DND-41 (cell line): Measurements from ENCODE around the gene CUBN.

Experiments used
- EZH2 ChIP-seq: IDR thresholded peaks from 3 replicates; pipeline ENCODE4 v1.6.1; 2012; ENCODE audit warnings: borderline replicate concordance, low read depth, mild to moderate bottlenecking, moderate library complexity, low read length, inconsistent platforms; ENCODE audit not compliant: severe bottlenecking
- TF ChIP-seq, protein P1 (sequence below): IDR thresholded peaks from 2 replicates; pipeline ENCODE4 v1.5.1; 2012; ENCODE audit warnings: borderline replicate concordance, low read length, moderate library complexity, mild to moderate bottlenecking; ENCODE audit not compliant: poor library complexity, severe bottlenecking; ENCODE audit errors: extremely low read depth

DNA sequence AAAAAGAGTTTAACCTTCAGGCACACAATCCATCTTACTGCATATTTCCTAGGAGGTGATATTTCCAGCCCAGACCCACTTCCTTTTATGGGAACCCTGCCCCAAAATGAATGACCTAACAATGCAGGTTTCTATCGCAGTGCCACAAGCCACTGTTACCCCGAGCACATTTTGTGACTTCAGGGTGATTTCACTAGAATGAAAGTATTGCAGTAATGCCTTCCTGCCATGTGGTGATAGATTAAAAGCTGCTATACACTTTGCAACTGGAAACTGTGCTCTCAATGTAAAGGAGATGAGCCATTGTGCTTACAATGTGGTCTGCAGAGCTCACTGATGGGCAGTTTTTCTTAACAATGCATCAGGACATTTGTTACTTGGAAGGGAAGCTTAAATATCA, 221.9 kb downstream of the CUBN start:
- TF ChIP-seq, protein P1, sequence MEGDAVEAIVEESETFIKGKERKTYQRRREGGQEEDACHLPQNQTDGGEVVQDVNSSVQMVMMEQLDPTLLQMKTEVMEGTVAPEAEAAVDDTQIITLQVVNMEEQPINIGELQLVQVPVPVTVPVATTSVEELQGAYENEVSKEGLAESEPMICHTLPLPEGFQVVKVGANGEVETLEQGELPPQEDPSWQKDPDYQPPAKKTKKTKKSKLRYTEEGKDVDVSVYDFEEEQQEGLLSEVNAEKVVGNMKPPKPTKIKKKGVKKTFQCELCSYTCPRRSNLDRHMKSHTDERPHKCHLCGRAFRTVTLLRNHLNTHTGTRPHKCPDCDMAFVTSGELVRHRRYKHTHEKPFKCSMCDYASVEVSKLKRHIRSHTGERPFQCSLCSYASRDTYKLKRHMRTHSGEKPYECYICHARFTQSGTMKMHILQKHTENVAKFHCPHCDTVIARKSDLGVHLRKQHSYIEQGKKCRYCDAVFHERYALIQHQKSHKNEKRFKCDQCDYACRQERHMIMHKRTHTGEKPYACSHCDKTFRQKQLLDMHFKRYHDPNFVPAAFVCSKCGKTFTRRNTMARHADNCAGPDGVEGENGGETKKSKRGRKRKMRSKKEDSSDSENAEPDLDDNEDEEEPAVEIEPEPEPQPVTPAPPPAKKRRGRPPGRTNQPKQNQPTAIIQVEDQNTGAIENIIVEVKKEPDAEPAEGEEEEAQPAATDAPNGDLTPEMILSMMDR: no peak
- no peak for TF ChIP-seq EZH2
